Ovary (tissue), 9 donors: ENCODE data around the gene INPP5D. TPM values are rescaled to one million over a fixed set of nuclear protein-coding genes. Genes with fewer than 3 reads are reported as not detected.

ENCODE experiments used
- DNase-seq, 5 donors: peaks; one replicate each; pipeline ENCODE4 v3.0.0-alpha.2; 2019 to 2020
- H3K27ac ChIP-seq, 2 donors: fragments of 200-600 bp; one replicate each; pipeline versions ENCODE4 v1.5.1 to v1.8.0; 2019 to 2022
- H3K27me3 ChIP-seq: fragments of 200-600 bp; one replicate; pipeline ENCODE4 v1.8.0; 2022
- H3K36me3 ChIP-seq: fragments of 200-600 bp; sonication (generic); one replicate; pipeline ENCODE4 v1.5.1; 2019
- H3K4me1 ChIP-seq: one replicate; pipeline ENCODE4 v1.8.1; 2013; ENCODE audit warnings: mild to moderate bottlenecking, moderate library complexity; ENCODE audit not compliant: insufficient read depth
- H3K4me3 ChIP-seq: fragments of 200-600 bp; sonication (generic); one replicate; pipeline ENCODE4 v1.5.1; 2017
- H3K9me3 ChIP-seq, 2 donors: fragments of 200-600 bp in 1 of 2; sonication (generic) in 1 of 2; one replicate each; pipeline versions ENCODE4 v1.5.1 to v1.8.1; 2013 to 2019; ENCODE audit warnings: mild to moderate bottlenecking in 1 of 2, moderate library complexity in 1 of 2
- EP300 ChIP-seq: sonication (generic); formaldehyde crosslinking; IDR thresholded peaks from one replicate; pipeline ENCODE4 v1.6.1; 2017; ENCODE audit warnings: antibody characterized with exemption
- POLR2A ChIP-seq: fragments of 450-650 bp; IDR thresholded peaks from one replicate; pipeline ENCODE4 v1.6.1; 2017; ENCODE audit warnings: antibody characterized with exemption, mild to moderate bottlenecking, moderate library complexity
- WGBS, 3 donors: extraction: QIAGEN DNeasy Blood & Tissue Kit in 1 of 3; methylation state at CpG; one replicate each; pipeline versions ENCODE4 v1.1.5 to v1.1.7; 2013 to 2017; 5-methylcytosine and 5-hydroxymethylcytosine counted together
- intact Hi-C, 4 donors: fragments of 100-400 bp; cut with DNase I; formaldehyde crosslinking; loops; one replicate each; pipeline versions ENCODE4 v1.11.0 to v1.15.1; 2022 to 2023
- polyA plus RNA-seq, 2 donors: library from polyadenylated mRNA; stranded (reverse); fragments of 200-250 nt in 1 of 2; fragments of 350-450 nt in 1 of 2; fragmentation: Illumina TruSeq in 1 of 2; extraction: RNeasy Lipid Tissue Mini Kit (QIAGEN cat#74804) in 1 of 2; gene quantifications; one replicate each; pipeline ENCODE4 v1.2.3, GENCODE V29; 2013 to 2014
- total RNA-seq, 7 donors: library from RNA; depleted of rRNA in 2 of 7; stranded (reverse); fragments of >200 nt in 2 of 7; fragmentation: NEBNext Ultra II Directional in 3 of 7; extraction: Animal tissue kit (Norgen Biotek cat#: 25700) in 3 of 7; gene quantifications; one replicate each; pipeline versions ENCODE4 v1.1.0 to v1.2.4, GENCODE V29; 2016 to 2023
- TF ChIP-seq, protein P1 (sequence below), 3 donors: fragments of 450-650 bp in 2 of 3; fragments of 200-600 bp in 1 of 3; IDR thresholded peaks; one replicate each; pipeline versions ENCODE4 v1.5.1 to v1.8.0; 2016 to 2022; ENCODE audit warnings: antibody characterized with exemption in 3 of 3, mild to moderate bottlenecking in 1 of 3
- donor health status: DM: no; HTN: no; CAD: no; lungs with moderate emphysema.
- donor health status: DM: no; HTN: no; CAD: no.
- donor health status: Bipolar disorder and iron deficiency.
- donor health status: DM: yes; HTN: yes; CAD: no.
- donor health status: DM: no; HTN: no; CAD: no.
- donor health status: DM: yes; HTN: yes; CAD: no.

INPP5D gene
- total and polyA plus RNA-seq, 9 donors: 4.1 to 14.4 (median 7.7) TPM

DNA sequence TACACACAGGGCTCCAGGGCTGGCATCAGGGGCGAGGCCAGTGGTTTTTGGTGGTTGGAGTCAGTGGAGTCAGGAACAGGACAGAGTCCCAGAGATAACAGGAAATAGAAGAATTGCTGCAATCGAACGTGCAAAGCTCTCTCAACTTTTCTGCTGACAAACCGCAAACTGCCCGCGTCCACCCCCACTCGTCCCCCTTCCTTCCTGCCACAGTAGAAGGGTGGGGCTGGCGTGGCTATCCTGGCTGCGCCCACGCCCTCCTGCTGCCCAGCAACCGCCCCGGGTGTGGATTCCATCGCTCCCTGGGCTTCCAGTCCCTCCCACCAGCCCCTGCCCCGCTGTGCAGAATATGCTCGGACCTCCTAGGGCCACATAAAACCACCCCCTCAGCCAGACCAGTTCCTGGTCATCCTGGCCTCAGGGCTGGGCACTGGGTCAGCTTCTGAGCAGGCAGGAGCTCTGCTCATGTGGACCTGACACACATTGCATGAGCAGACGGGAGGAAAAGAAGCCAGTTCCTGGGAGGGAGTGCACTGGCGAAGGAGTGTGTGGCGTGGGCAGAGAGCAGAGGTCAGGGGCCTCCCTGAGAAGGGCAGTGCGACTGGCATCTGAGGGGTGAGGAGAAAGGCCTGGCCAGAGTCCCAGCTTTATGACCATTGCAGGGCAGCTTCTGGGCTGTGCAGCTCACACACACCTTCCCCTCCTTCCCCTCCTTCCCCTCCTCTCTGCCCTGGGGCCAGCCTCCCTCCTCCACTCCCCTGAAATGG, 105.9 kb downstream of the INPP5D start:
- Histone ChIP-seq H3K27ac (no peak overlapping the region), H3K36me3 (no peaks in the 10 kb centered on the region), H3K9me3 (no peaks in the 10 kb centered on the region), H3K4me3 (no peak overlapping the region), H3K4me1 (peaks cover 4% of the 10 kb centered on the region), H3K27me3 (no peaks in the 10 kb centered on the region)
- intact Hi-C loops: no loop called here
- DNase-seq: no peak
- TF ChIP-seq EP300 (no peak), POLR2A (no peak)
- TF ChIP-seq, protein P1, sequence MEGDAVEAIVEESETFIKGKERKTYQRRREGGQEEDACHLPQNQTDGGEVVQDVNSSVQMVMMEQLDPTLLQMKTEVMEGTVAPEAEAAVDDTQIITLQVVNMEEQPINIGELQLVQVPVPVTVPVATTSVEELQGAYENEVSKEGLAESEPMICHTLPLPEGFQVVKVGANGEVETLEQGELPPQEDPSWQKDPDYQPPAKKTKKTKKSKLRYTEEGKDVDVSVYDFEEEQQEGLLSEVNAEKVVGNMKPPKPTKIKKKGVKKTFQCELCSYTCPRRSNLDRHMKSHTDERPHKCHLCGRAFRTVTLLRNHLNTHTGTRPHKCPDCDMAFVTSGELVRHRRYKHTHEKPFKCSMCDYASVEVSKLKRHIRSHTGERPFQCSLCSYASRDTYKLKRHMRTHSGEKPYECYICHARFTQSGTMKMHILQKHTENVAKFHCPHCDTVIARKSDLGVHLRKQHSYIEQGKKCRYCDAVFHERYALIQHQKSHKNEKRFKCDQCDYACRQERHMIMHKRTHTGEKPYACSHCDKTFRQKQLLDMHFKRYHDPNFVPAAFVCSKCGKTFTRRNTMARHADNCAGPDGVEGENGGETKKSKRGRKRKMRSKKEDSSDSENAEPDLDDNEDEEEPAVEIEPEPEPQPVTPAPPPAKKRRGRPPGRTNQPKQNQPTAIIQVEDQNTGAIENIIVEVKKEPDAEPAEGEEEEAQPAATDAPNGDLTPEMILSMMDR (IDR thresholded peaks at IDR 0.05): no peak
- WGBS, 3 donors: 26 to 35% (median 32%) methylated on average over 19 of the region's 19 CpGs

DNA sequence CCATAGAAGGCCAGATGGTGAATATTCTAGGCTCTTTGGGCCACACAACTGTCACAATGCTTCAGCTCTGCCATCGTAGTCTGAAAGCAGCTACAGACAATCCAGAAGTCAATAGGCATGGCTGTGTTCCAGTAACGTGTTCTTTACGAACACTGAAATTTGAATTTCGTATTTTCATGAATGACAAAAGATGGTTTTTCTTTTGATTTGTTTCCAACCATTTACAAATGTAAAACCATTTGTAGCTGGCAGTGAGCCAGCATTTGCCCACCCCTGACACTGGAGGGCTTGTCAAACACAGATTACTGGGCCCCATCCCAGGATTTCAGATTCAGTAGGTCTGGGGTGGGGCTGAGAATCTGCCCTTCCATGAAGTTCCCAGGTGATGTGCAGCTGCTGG, 108.3 kb downstream of the INPP5D start:
- Histone ChIP-seq H3K27ac (no peak overlapping the region), H3K4me3 (no peak overlapping the region), H3K4me1 (peaks cover 2% of the 10 kb centered on the region), H3K9me3 (no peaks in the 10 kb centered on the region), H3K27me3 (no peaks in the 10 kb centered on the region), H3K36me3 (no peaks in the 10 kb centered on the region)
- intact Hi-C loops: no loop called here
- WGBS, 3 donors: 83 to 93% (median 92%) methylated on average over 4 of the region's 4 CpGs
- DNase-seq: no peak
- TF ChIP-seq EP300 (no peak), POLR2A (no peak)

DNA sequence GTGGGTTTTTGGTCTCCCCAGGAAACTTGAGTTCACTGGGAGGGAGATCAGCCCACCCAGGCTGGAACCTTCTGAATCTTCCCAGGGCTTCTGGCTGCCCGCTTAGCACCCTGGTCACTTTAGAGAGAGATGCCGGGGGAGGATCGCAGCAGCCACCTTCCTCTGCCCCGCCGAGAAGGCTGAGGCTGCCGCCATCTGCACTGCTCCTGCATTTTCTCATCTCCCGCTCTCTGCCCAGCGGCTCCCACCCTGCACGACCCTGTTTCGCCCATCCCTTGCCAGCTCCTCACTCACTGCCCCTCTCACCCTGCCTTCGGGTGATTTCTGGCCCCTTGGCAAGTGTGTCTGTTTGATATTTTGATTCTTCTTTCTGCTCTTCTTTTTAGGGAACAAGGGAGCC, 108.8 kb downstream of the INPP5D start:
- Histone ChIP-seq H3K4me3 (no peak overlapping the region), H3K4me1 (no peaks in the 10 kb centered on the region), H3K9me3 (no peaks in the 10 kb centered on the region), H3K36me3 (no peaks in the 10 kb centered on the region), H3K27me3 (no peaks in the 10 kb centered on the region), H3K27ac (no peak overlapping the region)
- TF ChIP-seq, protein P1 (IDR thresholded peaks at IDR 0.05): no peak
- DNase-seq: no peak
- WGBS, 3 donors: 74 to 84% (median 83%) methylated on average over 11 of the region's 11 CpGs
- intact Hi-C loops: no loop called here

DNA sequence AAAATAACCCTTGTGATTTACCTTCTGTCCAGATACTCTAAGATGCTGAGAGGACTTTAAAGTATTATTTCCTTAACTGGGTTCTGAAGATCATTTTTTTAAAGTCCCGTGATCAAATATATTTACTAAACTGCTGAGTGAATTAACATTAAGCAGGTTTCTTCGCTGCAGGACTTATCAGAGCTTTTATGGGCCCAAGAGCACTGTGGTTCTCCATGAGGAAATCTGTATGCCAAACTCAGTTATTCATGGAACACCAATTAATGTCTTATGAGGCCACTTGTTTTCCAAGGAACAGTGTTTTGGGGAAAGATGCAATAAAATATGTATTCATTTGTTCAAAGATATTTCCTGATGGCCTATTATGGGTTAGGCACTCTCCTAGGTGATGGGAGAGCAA, 111.2 kb downstream of the INPP5D start:
- no peaks in the 10 kb centered on the region for H3K4me1 ChIP-seq
- H3K4me3 ChIP-seq: no peak overlapping the region
- H3K27me3 ChIP-seq: no peaks in the 10 kb centered on the region
- intact Hi-C loops: no loop called here
- H3K36me3 ChIP-seq: no peaks in the 10 kb centered on the region
- DNase-seq: no peak
- H3K27ac ChIP-seq: no peak overlapping the region
- 93 to 96% (median 94%) methylated on average over 2 of the region's 2 CpGs for WGBS, 3 donors
- H3K9me3 ChIP-seq: no peaks in the 10 kb centered on the region
- TF ChIP-seq, protein P1 (IDR thresholded peaks at IDR 0.05): no peak
- no peak for TF ChIP-seq EP300
- no peak for TF ChIP-seq POLR2A

DNA sequence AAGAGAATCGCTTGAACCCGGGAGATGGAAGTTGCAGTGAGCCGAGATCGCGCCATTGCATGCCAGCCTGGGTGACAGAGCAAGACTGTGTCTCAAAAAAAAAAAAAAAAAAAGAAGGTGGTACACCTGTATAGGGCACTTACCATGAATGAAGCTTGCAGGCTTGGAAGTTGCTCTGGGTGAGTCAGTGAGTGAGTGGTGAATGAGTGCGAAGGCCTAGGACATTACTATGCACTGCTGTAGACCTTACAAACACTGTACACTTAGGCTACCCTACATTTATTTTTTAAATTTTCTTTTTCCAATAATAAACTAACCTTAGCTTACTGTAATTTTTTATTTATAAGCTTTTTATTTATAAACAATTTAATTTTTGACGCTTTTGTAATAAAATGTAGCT, 113.0 kb downstream of the INPP5D start:
- no peaks in the 10 kb centered on the region for H3K36me3 ChIP-seq
- H3K4me3 ChIP-seq: no peak overlapping the region
- H3K27me3 ChIP-seq: no peaks in the 10 kb centered on the region
- DNase-seq: no peak
- 97 to 98% (median 97%) methylated on average over 7 of the region's 7 CpGs for WGBS, 3 donors
- H3K4me1 ChIP-seq: no peaks in the 10 kb centered on the region
- TF ChIP-seq POLR2A: no peak
- TF ChIP-seq, protein P1 (IDR thresholded peaks at IDR 0.05): no peak
- no peak for TF ChIP-seq EP300
- no peak overlapping the region for H3K27ac ChIP-seq
- intact Hi-C loops: no loop called here
- no peaks in the 10 kb centered on the region for H3K9me3 ChIP-seq
